Gastrocnemius medialis (tissue), 4 donors: ENCODE measurements around the gene SASH1.

ENCODE experiments used
- CTCF ChIP-seq, 5 experiments: fragments of 450-650 bp in 3 of 5; fragments of 200-600 bp in 2 of 5; sonication (generic) in 2 of 5; IDR thresholded peaks in 4 of 5; conservative IDR thresholded peaks in 1 of 5; 1 replicate in 4 of 5; 2 replicates in 1 of 5; pipeline ENCODE4 v1.5.1; 2016 to 2019; ENCODE audit warnings: antibody characterized with exemption in 5 of 5, mild to moderate bottlenecking in 3 of 5, moderate library complexity in 3 of 5
- POLR2A ChIP-seq, 2 donors: fragments of 450-650 bp; IDR thresholded peaks; one replicate each; pipeline ENCODE4 v1.6.1; 2017; ENCODE audit warnings: antibody characterized with exemption in 2 of 2, mild to moderate bottlenecking in 2 of 2, moderate library complexity in 2 of 2

GRCh38 chr6:148470156-148470555, 127.5 kb downstream of the SASH1 start:
- no peak for TF ChIP-seq CTCF (IDR thresholded peaks at IDR 0.05 in 4 of 5, conservative IDR thresholded peaks at IDR 0.05 in 1 of 5)
- no peak for TF ChIP-seq POLR2A (IDR thresholded peaks at IDR 0.05)
